IMR-90 (cell line): ENCODE measurements around the gene SOCS6. TPM values are rescaled to one million over a fixed set of nuclear protein-coding genes. Genes with fewer than 3 reads are reported as not detected.

ENCODE experiments used
- polyA plus RNA-seq, 3 experiments: library from polyadenylated mRNA; depleted of rRNA; stranded (reverse); fragments of >200 nt; gene quantifications; 2 replicates each; pipeline ENCODE4 v1.2.3, GENCODE V29; 2012; ENCODE audit warnings: low replicate concordance in 1 of 3
- total RNA-seq: library from RNA; depleted of rRNA; stranded (reverse); fragments of >200 nt; gene quantifications from 2 replicates; pipeline ENCODE4 v1.2.3, GENCODE V29; 2012; rRNA removed

Gene SOCS6
- total and polyA plus RNA-seq, 2 of the 4 experiments (the other 2 are of a cell fraction): 21.3 to 57.4 TPM

Other genes starting within 250 kb of the SOCS6 start
- 19.9 and 21.9 TPM in 2 replicates for gene RTTN, start 83.4 kb upstream of the SOCS6 start, total RNA-seq
- 4.8 and 5.8 TPM in 2 replicates for gene RTTN, start 83.4 kb upstream of the SOCS6 start, polyA plus RNA-seq (2012; rRNA removed)